AG10803 (cell line): ENCODE results near the gene KBTBD8.

Source experiments
- DNase-seq: peaks from one replicate; pipeline ENCODE4 v3.0.0; 2010; ENCODE audit warnings: low read depth
- H3K4me3 ChIP-seq: 2 replicates; pipeline ENCODE4 v1.5.1; 2011; ENCODE audit warnings: mild to moderate bottlenecking, low read length, control low read depth
- CTCF ChIP-seq: conservative IDR thresholded peaks from 2 replicates; pipeline ENCODE4 v1.5.1; 2011; ENCODE audit warnings: mild to moderate bottlenecking, low read length, control low read depth, inconsistent platforms

KBTBD8 gene

GRCh38 chr3:66998113-66998903, at the start of gene KBTBD8:
Gene KBTBD8 (plus strand): TSS chr3:66998307. CDS start chr3:66998356, 49 bp downstream.
- peak within 1 kb of the TSS; percentile 75 for H3K4me3 ChIP-seq
- no peak for TF ChIP-seq CTCF
- DNase-seq, result peak; percentile 97

GRCh38 chr3:66948838-66949237, 49.3 kb upstream of the KBTBD8 start:
- DNase-seq, result no peak
- TF ChIP-seq CTCF, result no peak
- H3K4me3 ChIP-seq, result no peak overlapping the region

- H3K4me3 ChIP-seq, result no peak overlapping the region
- no peak for DNase-seq
- TF ChIP-seq CTCF, result no peak
Observed at GRCh38 chr3:66949898-66950297, 48.2 kb upstream of the KBTBD8 start.

- H3K4me3 ChIP-seq, result no peak overlapping the region
- DNase-seq, result no peak
- no peak for TF ChIP-seq CTCF
Observed at GRCh38 chr3:66952357-66952756, 45.8 kb upstream of the KBTBD8 start.

GRCh38 chr3:66953934-66954445, 44.1 kb upstream of the KBTBD8 start:
- no peak overlapping the region for H3K4me3 ChIP-seq
- TF ChIP-seq CTCF, result no peak
- no peak for DNase-seq

GRCh38 chr3:66956742-66957141, 41.4 kb upstream of the KBTBD8 start:
- no peak overlapping the region for H3K4me3 ChIP-seq
- no peak for TF ChIP-seq CTCF
- no peak for DNase-seq

GRCh38 chr3:66957367-66957766, 40.7 kb upstream of the KBTBD8 start:
- DNase-seq, result no peak
- H3K4me3 ChIP-seq, result no peak overlapping the region
- no peak for TF ChIP-seq CTCF
